ENCODE data around the gene SERHL2. TPM values are rescaled to one million over a fixed set of nuclear protein-coding genes. Genes with fewer than 3 reads are reported as not detected.
"Not testable (repeated sequence)": the region's sequence is repeated elsewhere in the genome, so short reads cannot be mapped to it uniquely, and the experiment has no call there.

Gene SERHL2
- total RNA-seq, 2 experiments from 2014 or later = 0.83 to 0.97 TPM

DNA sequence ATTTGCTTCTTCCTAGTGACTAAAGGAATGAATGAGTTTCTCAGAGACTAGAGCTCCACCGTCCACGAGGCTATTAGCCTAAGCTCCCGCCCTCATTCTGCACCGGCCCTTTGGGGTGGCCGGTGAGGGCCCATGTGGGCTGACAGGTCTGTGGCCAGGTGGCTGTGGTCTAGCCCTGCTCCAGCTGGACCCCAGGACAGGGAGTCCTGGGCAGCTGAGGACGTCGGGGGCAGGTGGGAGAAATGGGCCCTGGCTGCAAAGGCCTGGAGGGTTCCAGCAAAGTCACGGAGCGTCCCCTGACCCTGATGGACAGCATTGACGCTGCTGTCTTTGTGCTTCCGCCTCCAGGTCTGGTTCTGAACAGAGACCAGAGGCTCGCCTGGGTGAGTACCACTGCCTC lies 12.2 kb downstream of the SERHL2 start:
- Mint-ChIP-seq H3K9me3 (no peaks in the 10 kb centered on the region), H3K4me1 (no peaks in the 10 kb centered on the region), H3K27me3 (no peaks in the 10 kb centered on the region), H3K27ac (no peak overlapping the region), H3K4me3 (no peak overlapping the region), H3K36me3 (ENCODE audit: low read depth) (peaks cover 3% of the 10 kb centered on the region)
- ChIA-PET CTCF (interaction anchor here (0.6 to 1.2 kb wide), 2 partner anchors 16 to 25 kb away, joined by 3 read pairs; no protein-coding TSS in a partner anchor), POLR2A (interaction anchor here (0.5 kb wide), 1 partner anchor 393 kb away, joined by 3 read pairs; no protein-coding TSS in a partner anchor)
- DNase-seq = no peak

DNA sequence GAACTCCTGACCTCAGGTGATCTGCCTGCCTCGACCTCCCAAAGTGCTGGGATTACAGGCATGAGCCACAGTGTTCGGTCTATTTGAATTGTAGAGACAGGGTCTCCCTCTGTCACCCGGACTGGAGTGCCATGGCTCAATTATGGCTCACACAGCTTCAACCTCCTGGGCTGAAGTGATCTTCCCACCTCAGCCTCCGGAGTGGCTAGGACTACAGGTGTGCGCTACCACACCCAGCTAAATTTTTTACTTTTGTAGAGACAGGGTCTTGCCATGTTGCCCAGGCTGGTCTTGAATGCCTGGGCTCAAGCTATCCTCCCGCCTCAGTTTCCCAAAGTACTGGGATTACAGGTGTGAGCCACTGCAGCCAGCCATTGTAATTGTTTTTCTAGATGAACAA lies 14.2 kb downstream of the SERHL2 start:
- POLR2A ChIA-PET = interaction anchor here (0.7 kb wide), 1 partner anchor 48 kb away, joined by 4 read pairs; no protein-coding TSS in a partner anchor
- H3K9me3 Mint-ChIP-seq; H3K36me3 Mint-ChIP-seq (ENCODE audit: low read depth); DNase-seq; H3K4me3 Mint-ChIP-seq; H3K4me1 Mint-ChIP-seq; H3K27me3 Mint-ChIP-seq; H3K27ac Mint-ChIP-seq: not testable (repeated sequence)
- CTCF ChIA-PET = interaction anchor here (0.7 kb wide), 1 partner anchor 28 kb away, joined by 3 read pairs; no protein-coding TSS in a partner anchor

- POLR2A ChIA-PET; H3K4me1 Mint-ChIP-seq; DNase-seq; H3K4me3 Mint-ChIP-seq; H3K9me3 Mint-ChIP-seq; H3K27ac Mint-ChIP-seq; CTCF ChIA-PET; H3K36me3 Mint-ChIP-seq (ENCODE audit: low read depth); H3K27me3 Mint-ChIP-seq: not testable (repeated sequence)
These were observed 16.8 kb downstream of the SERHL2 start for GRCh38 chr22:42570580-42570979.

GRCh38 chr22:42571068-42571467 lies 17.3 kb downstream of the SERHL2 start:
- H3K27ac Mint-ChIP-seq; POLR2A ChIA-PET; H3K9me3 Mint-ChIP-seq; H3K27me3 Mint-ChIP-seq; CTCF ChIA-PET; H3K4me1 Mint-ChIP-seq; H3K4me3 Mint-ChIP-seq; DNase-seq; H3K36me3 Mint-ChIP-seq (ENCODE audit: low read depth): not testable (repeated sequence)

- DNase-seq, H3K9me3 Mint-ChIP-seq, POLR2A ChIA-PET, CTCF ChIA-PET, H3K4me3 Mint-ChIP-seq, H3K27me3 Mint-ChIP-seq, H3K4me1 Mint-ChIP-seq, H3K27ac Mint-ChIP-seq: not testable (repeated sequence)
- H3K36me3 Mint-ChIP-seq (ENCODE audit: low read depth) = peaks cover 16% of the 10 kb centered on the region
These were observed 20.3 kb downstream of the SERHL2 start for GRCh38 chr22:42574046-42574445.

GRCh38 chr22:42574468-42574867 lies 20.7 kb downstream of the SERHL2 start:
- H3K27me3 Mint-ChIP-seq, H3K4me1 Mint-ChIP-seq, H3K4me3 Mint-ChIP-seq, H3K27ac Mint-ChIP-seq, H3K9me3 Mint-ChIP-seq, POLR2A ChIA-PET, DNase-seq, CTCF ChIA-PET: not testable (repeated sequence)
- peaks cover 16% of the 10 kb centered on the region for H3K36me3 Mint-ChIP-seq (ENCODE audit: low read depth)

GRCh38 chr22:42575996-42576574 lies 22.3 kb downstream of the SERHL2 start:
- POLR2A ChIA-PET, CTCF ChIA-PET, H3K27ac Mint-ChIP-seq, H3K27me3 Mint-ChIP-seq, DNase-seq, H3K9me3 Mint-ChIP-seq, H3K4me3 Mint-ChIP-seq, H3K4me1 Mint-ChIP-seq: not testable (repeated sequence)
- peaks cover 14% of the 10 kb centered on the region for H3K36me3 Mint-ChIP-seq (ENCODE audit: low read depth)

GRCh38 chr22:42577141-42577540 lies 23.4 kb downstream of the SERHL2 start:
- H3K4me3 Mint-ChIP-seq, H3K27me3 Mint-ChIP-seq, H3K27ac Mint-ChIP-seq, POLR2A ChIA-PET, H3K9me3 Mint-ChIP-seq, DNase-seq, H3K4me1 Mint-ChIP-seq, CTCF ChIA-PET: not testable (repeated sequence)
- H3K36me3 Mint-ChIP-seq (ENCODE audit: low read depth) = peaks cover 14% of the 10 kb centered on the region

GRCh38 chr22:42577623-42578240 lies 24.0 kb downstream of the SERHL2 start:
- no peak for DNase-seq
- CTCF ChIA-PET = no interaction called here
- Mint-ChIP-seq H3K27me3 (no peaks in the 10 kb centered on the region), H3K9me3 (no peaks in the 10 kb centered on the region), H3K27ac (no peak overlapping the region), H3K36me3 (ENCODE audit: low read depth) (peaks cover 17% of the 10 kb centered on the region), H3K4me1 (peaks cover 10% of the 10 kb centered on the region), H3K4me3 (no peak overlapping the region)
- POLR2A ChIA-PET = no interaction called here

GRCh38 chr22:42580040-42580439 lies 26.3 kb downstream of the SERHL2 start:
- DNase-seq, H3K9me3 Mint-ChIP-seq, H3K4me3 Mint-ChIP-seq, H3K27ac Mint-ChIP-seq, H3K27me3 Mint-ChIP-seq, POLR2A ChIA-PET: not testable (repeated sequence)
- H3K36me3 Mint-ChIP-seq (ENCODE audit: low read depth) = peaks cover 22% of the 10 kb centered on the region
- CTCF ChIA-PET = interaction anchor here (1.1 kb wide), 1 partner anchor 32 kb away, joined by 3 read pairs; no protein-coding TSS in a partner anchor
- peaks cover 10% of the 10 kb centered on the region for H3K4me1 Mint-ChIP-seq

- H3K4me3 Mint-ChIP-seq = peak overlapping the region; percentile 98
- POLR2A ChIA-PET, H3K27me3 Mint-ChIP-seq, H3K9me3 Mint-ChIP-seq, DNase-seq: not testable (repeated sequence)
- H3K36me3 Mint-ChIP-seq (ENCODE audit: low read depth) = peaks cover 33% of the 10 kb centered on the region
- H3K4me1 Mint-ChIP-seq = peaks cover 10% of the 10 kb centered on the region
- peak overlapping the region; percentile 96 for H3K27ac Mint-ChIP-seq
- CTCF ChIA-PET = interaction anchor here (0.6 to 1.1 kb wide), 3 partner anchors 16 to 39 kb away, joined by 3 read pairs; no protein-coding TSS in a partner anchor
These were observed 27.5 kb downstream of the SERHL2 start for GRCh38 chr22:42581194-42581761.

DNA sequence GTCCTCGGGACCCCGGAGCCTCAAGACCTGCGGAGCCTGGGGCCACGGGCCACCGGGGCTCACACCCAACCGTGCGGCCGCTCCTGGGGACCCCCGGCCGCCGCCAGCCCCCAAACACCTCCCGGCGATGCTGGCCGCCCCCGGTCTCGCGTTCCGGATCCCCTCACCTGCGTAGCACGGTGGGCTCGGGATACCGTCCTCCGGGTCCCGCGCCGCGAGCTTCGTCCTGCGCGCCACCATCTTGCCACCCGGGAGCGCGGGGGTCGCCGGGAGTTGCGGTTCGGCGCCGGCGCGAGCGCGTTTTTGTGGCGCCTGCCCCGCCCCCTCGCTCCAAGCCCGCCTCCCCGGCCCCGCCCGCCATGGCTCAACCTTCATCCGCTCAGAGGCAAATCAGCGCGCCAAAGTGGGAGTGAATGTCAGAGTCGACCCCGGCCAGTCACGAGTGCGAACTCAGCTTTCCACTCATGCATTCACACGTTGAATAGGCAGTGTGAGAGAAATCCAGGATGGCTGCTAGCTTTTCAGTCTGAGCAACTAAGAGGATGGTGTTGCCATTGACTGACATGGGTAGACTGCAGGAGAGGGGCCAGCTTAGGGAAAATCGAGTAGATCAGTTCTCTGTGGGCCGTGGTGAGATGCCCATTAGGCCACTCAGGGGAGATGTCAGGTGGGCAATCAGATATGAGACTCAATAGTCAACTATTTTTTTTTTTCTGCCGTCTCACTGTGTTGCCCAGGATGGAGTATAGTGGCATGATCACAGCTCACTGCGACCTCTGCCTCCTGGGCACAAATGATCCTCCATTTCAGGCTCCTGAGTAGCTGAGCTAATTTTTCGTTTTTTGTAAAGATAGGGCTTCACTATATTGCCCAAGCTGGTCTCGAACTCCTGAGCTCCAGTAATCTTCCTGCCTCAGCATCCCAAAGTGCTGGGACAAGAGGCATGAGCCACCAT lies 28.3 kb downstream of the SERHL2 start:
- ChIA-PET POLR2A (interaction anchor here (0.6 kb wide), 1 partner anchor 70 kb away, joined by 7 read pairs; no protein-coding TSS in a partner anchor), CTCF (interaction anchor here (0.6 to 0.8 kb wide), 2 partner anchors 16 to 40 kb away, joined by 3 read pairs; no protein-coding TSS in a partner anchor)
- peak; percentile 86 for DNase-seq
- H3K4me3 Mint-ChIP-seq = peak overlapping the region; percentile 98
- peak overlapping the region; percentile 83 for H3K27ac Mint-ChIP-seq
- H3K4me1 Mint-ChIP-seq = peaks cover 10% of the 10 kb centered on the region
- H3K27me3 Mint-ChIP-seq = no peaks in the 10 kb centered on the region
- no peaks in the 10 kb centered on the region for H3K9me3 Mint-ChIP-seq
- H3K36me3 Mint-ChIP-seq (ENCODE audit: low read depth) = peaks cover 40% of the 10 kb centered on the region

DNA sequence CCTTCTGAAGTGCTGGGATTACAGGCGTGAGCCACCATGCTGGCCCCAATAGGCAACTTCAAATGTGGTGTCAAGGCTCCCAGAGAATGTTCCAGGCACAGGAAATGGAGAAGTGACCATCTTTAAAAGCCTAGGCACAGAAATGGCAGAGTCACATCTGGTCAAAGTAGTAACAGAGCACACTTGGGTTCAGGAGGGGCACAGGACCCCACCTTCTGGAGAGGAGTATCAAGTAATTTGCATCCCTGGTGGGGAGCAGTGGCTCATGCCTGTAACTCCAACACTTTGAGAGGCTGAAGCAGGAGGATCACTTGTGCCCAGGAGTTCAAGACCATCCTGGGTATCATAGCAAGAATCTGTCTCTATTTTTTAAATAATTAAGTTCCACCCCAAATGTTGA lies 29.2 kb downstream of the SERHL2 start:
- ChIA-PET CTCF (no interaction called here), POLR2A (no interaction called here)
- H3K27ac Mint-ChIP-seq = peak overlapping the region; percentile 83
- peaks cover 10% of the 10 kb centered on the region for H3K4me1 Mint-ChIP-seq
- H3K9me3 Mint-ChIP-seq = no peaks in the 10 kb centered on the region
- peak overlapping the region; percentile 98 for H3K4me3 Mint-ChIP-seq
- H3K36me3 Mint-ChIP-seq (ENCODE audit: low read depth) = peaks cover 42% of the 10 kb centered on the region
- no peak for DNase-seq
- H3K27me3 Mint-ChIP-seq = no peaks in the 10 kb centered on the region

Measured in activated CD4-positive, alpha-beta T cell treated with anti-CD3 and anti-CD28 coated beads, Interleukin-2, amount 10 ng/mL, durations not matched to agents 7 days and 5 days (primary cell).